Measurements from ENCODE around the gene FAM170A. TPM values are rescaled to one million over a fixed set of nuclear protein-coding genes. Genes with fewer than 3 reads are reported as not detected.

Gene FAM170A
- total RNA-seq, 1 donor: not detected

DNA sequence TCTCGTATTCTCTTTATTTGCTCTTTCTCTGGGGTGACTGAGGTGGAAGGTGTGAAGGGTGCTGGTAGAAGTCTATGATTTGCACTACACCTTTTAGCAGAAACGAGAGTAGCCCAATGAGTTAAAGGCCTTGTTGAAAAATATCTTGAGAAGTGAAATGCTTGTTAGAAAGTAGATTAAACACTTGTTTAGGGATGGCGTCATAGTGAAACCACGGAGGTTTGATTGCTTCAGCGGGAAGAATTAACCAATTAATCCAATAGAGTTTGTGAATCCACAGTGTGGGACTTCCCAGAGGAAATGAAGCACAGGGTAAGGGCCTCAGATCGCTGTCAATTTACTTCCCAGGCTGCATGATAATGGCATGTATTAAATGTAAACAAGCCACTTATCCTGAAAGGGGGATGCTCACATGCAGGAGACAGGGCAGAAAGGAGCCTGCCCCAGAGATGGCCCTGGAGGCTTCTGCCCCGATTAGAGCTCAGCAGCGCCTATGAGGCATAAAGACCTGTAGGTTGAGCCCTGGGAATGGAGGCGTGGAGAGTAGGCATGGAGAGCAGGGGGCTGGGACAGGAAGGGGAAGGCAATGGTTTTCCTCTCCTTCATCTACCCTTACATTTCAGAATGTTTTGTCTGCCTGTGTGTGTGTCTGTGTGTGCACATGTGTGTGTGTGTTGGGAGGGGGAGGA is 1.5 kb downstream of the FAM170A start:
- TF ChIP-seq CTCF (IDR thresholded peaks at IDR 0.05; ENCODE audit: extremely low read depth, low read depth, low read length): no peak
- H4K20me1 ChIP-seq (ENCODE audit: insufficient read depth, low read length): no peaks in the 10 kb centered on the region
- H3K36me3 ChIP-seq (ENCODE audit: insufficient read depth, low read length): no peaks in the 10 kb centered on the region
- H3K4me1 ChIP-seq (ENCODE audit: insufficient read depth, low read length): no peaks in the 10 kb centered on the region
- no peak overlapping the region for H2AFZ ChIP-seq (ENCODE audit: low read length)
- no peaks in the 10 kb centered on the region for H3K79me2 ChIP-seq (ENCODE audit: insufficient read depth, low read length)
- H3K27ac ChIP-seq (ENCODE audit: low read depth, low read length): no peak overlapping the region
- H3K4me2 ChIP-seq (ENCODE audit: insufficient read depth, low read length): no peak overlapping the region
- H3K9me3 ChIP-seq (ENCODE audit: low read depth, low read length): no peaks in the 10 kb centered on the region
- H3K27me3 ChIP-seq (ENCODE audit: insufficient read depth, low read length): no peaks in the 10 kb centered on the region
- peak; percentile 72 for DNase-seq (ENCODE audit: insufficient read length, low spot score, missing footprints)
- H3K4me3 ChIP-seq (ENCODE audit: insufficient read depth, low read length): no peak overlapping the region

- TF ChIP-seq CTCF (IDR thresholded peaks at IDR 0.05; ENCODE audit: extremely low read depth, low read depth, low read length): no peak
- no peaks in the 10 kb centered on the region for H3K4me1 ChIP-seq (ENCODE audit: insufficient read depth, low read length)
- H3K4me3 ChIP-seq (ENCODE audit: insufficient read depth, low read length): no peak overlapping the region
- H3K4me2 ChIP-seq (ENCODE audit: insufficient read depth, low read length): no peak overlapping the region
- no peaks in the 10 kb centered on the region for H3K36me3 ChIP-seq (ENCODE audit: insufficient read depth, low read length)
- H4K20me1 ChIP-seq (ENCODE audit: insufficient read depth, low read length): no peaks in the 10 kb centered on the region
- peak; percentile 11 for DNase-seq (ENCODE audit: insufficient read length, low spot score, missing footprints)
- no peak overlapping the region for H2AFZ ChIP-seq (ENCODE audit: low read length)
- no peaks in the 10 kb centered on the region for H3K27me3 ChIP-seq (ENCODE audit: insufficient read depth, low read length)
- no peak overlapping the region for H3K27ac ChIP-seq (ENCODE audit: low read depth, low read length)
- H3K9me3 ChIP-seq (ENCODE audit: low read depth, low read length): no peaks in the 10 kb centered on the region
- H3K79me2 ChIP-seq (ENCODE audit: insufficient read depth, low read length): no peaks in the 10 kb centered on the region
These were observed 2.3 kb downstream of the FAM170A start for GRCh38 chr5:119631660-119632059.

DNA sequence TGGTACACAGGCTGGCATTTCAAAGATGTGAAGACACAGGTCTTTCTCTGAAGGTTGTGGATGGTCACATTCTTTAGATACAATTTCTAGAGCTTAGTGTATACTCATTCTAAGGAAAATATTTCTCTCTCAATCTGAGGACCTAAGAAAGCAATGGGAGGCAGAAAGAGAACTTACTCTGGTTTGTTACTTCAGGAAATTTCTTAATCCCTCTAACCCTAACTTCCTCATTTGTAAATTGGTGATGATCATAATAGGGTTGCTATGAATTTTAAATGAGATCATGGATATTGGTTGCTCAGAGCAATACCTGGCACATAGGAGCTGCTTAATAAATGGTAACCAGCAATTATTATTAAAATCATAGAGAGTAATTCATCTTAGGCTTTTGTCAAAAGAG is 22.1 kb downstream of the FAM170A start:
- Histone ChIP-seq H3K36me3 (ENCODE audit: insufficient read depth, low read length) (no peaks in the 10 kb centered on the region), H3K4me1 (ENCODE audit: insufficient read depth, low read length) (no peaks in the 10 kb centered on the region), H3K27ac (ENCODE audit: low read depth, low read length) (no peak overlapping the region), H3K4me2 (ENCODE audit: insufficient read depth, low read length) (no peak overlapping the region), H3K79me2 (ENCODE audit: insufficient read depth, low read length) (no peaks in the 10 kb centered on the region), H4K20me1 (ENCODE audit: insufficient read depth, low read length) (no peaks in the 10 kb centered on the region), H2AFZ (ENCODE audit: low read length) (no peak overlapping the region), H3K4me3 (ENCODE audit: insufficient read depth, low read length) (no peak overlapping the region), H3K27me3 (ENCODE audit: insufficient read depth, low read length) (no peaks in the 10 kb centered on the region), H3K9me3 (ENCODE audit: low read depth, low read length) (no peaks in the 10 kb centered on the region)
- no peak for DNase-seq (ENCODE audit: insufficient read length, low spot score, missing footprints)
- no peak for TF ChIP-seq CTCF (IDR thresholded peaks at IDR 0.05; ENCODE audit: extremely low read depth, low read depth, low read length)

GRCh38 chr5:119655061-119655460 is 25.7 kb downstream of the FAM170A start:
- H3K4me2 ChIP-seq (ENCODE audit: insufficient read depth, low read length): no peak overlapping the region
- H3K79me2 ChIP-seq (ENCODE audit: insufficient read depth, low read length): no peaks in the 10 kb centered on the region
- H3K4me3 ChIP-seq (ENCODE audit: insufficient read depth, low read length): no peak overlapping the region
- no peaks in the 10 kb centered on the region for H4K20me1 ChIP-seq (ENCODE audit: insufficient read depth, low read length)
- no peak for DNase-seq (ENCODE audit: insufficient read length, low spot score, missing footprints)
- H3K27me3 ChIP-seq (ENCODE audit: insufficient read depth, low read length): no peaks in the 10 kb centered on the region
- no peak for TF ChIP-seq CTCF (IDR thresholded peaks at IDR 0.05; ENCODE audit: extremely low read depth, low read depth, low read length)
- H3K36me3 ChIP-seq (ENCODE audit: insufficient read depth, low read length): no peaks in the 10 kb centered on the region
- no peak overlapping the region for H3K27ac ChIP-seq (ENCODE audit: low read depth, low read length)
- no peak overlapping the region for H2AFZ ChIP-seq (ENCODE audit: low read length)
- H3K9me3 ChIP-seq (ENCODE audit: low read depth, low read length): no peaks in the 10 kb centered on the region
- no peaks in the 10 kb centered on the region for H3K4me1 ChIP-seq (ENCODE audit: insufficient read depth, low read length)

Data from osteoblast (primary cell).